ENCODE results near the gene ZSWIM6. TPM values are rescaled to one million over a fixed set of nuclear protein-coding genes. Genes with fewer than 3 reads are reported as not detected.
A peak's percentile ranks its signal among the peaks of the same experiment; 100 is the strongest.

The ZSWIM6 gene
- total RNA-seq, 1 donor from 2014 or later, result 5.7 TPM

DNA sequence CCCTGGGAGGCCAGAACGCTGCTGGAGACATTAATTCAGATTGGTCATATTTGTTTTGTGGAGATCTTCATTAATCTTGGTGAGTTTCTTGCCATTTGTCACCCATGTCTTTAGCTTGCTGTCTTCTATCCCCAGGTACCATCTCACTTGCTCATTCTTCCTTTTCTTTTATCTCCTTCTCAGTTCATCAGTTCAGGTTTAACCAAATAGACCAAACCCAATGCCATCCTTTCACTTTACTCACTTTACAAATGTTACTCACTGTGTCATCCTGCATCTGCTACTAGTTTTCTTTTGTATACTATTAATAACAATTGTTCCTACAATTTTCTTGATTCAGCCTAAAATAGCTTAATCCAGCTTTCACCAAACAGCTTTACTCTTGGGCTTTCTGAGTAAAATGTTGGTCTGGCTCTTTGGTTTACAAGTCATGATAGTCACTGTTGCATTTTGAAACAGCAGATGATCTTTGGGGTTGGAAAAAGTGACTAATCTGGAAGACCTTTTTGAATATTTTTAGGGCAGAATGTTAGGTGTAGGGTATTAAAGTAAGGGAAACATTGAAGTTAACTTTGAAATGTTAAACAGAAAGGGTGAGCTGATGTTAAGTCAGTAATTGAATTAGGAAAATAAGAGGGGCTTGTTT is 246.9 kb downstream of the ZSWIM6 start:
- no peak overlapping the region for H3K27ac ChIP-seq (replicated peaks)
- TF ChIP-seq, protein P1, sequence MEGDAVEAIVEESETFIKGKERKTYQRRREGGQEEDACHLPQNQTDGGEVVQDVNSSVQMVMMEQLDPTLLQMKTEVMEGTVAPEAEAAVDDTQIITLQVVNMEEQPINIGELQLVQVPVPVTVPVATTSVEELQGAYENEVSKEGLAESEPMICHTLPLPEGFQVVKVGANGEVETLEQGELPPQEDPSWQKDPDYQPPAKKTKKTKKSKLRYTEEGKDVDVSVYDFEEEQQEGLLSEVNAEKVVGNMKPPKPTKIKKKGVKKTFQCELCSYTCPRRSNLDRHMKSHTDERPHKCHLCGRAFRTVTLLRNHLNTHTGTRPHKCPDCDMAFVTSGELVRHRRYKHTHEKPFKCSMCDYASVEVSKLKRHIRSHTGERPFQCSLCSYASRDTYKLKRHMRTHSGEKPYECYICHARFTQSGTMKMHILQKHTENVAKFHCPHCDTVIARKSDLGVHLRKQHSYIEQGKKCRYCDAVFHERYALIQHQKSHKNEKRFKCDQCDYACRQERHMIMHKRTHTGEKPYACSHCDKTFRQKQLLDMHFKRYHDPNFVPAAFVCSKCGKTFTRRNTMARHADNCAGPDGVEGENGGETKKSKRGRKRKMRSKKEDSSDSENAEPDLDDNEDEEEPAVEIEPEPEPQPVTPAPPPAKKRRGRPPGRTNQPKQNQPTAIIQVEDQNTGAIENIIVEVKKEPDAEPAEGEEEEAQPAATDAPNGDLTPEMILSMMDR (IDR thresholded peaks at IDR 0.05; ENCODE audit: borderline replicate concordance), result no peak
- H3K4me1 ChIP-seq, result peaks cover 17% of the 10 kb centered on the region
- no peak for DNase-seq
- H3K36me3 ChIP-seq, result no peaks in the 10 kb centered on the region
- no peak overlapping the region for H3K4me3 ChIP-seq
- H3K27me3 ChIP-seq (ENCODE audit: low read depth), result no peaks in the 10 kb centered on the region
- no peaks in the 10 kb centered on the region for H3K9me3 ChIP-seq (replicated peaks)
- intact Hi-C loops (cut with micrococcal nuclease), result no loop called here

DNA sequence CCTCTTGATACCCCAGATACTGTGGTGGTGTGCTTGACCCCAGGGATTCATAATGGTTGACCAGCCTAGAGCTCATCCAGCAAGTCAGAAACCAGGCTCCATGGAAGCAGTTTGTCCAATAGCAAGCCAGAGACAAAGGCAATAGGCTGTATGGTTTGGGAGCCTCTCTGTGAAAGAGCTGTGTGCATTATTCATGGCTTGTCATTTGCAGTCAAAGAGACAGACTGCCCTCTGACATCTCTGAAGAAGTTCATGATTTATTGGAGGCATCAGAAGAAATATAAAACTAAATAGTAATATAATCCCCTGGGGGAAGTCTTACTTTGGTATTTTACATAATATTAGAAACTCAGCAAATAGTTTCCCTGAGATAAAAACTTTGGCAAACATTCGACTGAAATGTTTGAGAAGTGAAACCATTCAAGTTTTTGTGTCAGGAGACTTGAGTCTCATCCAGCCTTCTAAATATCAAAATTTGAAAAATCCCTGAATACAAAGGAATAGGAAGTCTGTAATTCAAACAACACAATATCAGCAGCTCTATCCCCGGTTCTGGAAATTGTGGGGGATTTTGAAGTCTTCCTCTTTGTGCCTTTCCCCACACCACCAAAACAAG is 250.3 kb downstream of the ZSWIM6 start:
- Histone ChIP-seq H3K36me3 (no peaks in the 10 kb centered on the region), H3K4me3 (no peak overlapping the region), H3K27me3 (ENCODE audit: low read depth) (no peaks in the 10 kb centered on the region), H3K27ac (replicated peaks) (peak overlapping the region; percentile 28), H3K9me3 (replicated peaks) (no peaks in the 10 kb centered on the region), H3K4me1 (peaks cover 31% of the 10 kb centered on the region)
- DNase-seq, result no peak
- intact Hi-C loops (cut with micrococcal nuclease), result no loop called here
- TF ChIP-seq, protein P1 (IDR thresholded peaks at IDR 0.05; ENCODE audit: borderline replicate concordance), result no peak

DNA sequence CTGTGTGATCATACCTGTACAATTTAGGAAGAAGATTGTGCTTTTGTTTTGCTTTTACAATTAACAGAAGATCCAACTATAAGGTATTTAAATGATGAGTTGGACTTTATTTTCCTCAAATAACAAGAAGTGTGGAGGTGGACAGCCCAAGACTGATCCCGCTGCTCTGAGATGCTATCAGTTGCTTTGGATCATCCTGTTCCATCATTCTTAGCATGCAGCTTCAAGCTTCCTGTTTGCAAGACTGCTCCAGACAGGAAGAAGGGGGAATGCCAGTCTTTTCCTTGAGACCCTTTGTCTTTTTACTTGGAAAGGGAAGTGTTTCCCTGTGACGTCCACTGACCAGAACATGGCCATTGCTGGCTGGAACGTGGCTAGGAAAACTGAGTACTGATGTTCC is 250.8 kb downstream of the ZSWIM6 start:
- TF ChIP-seq, protein P1 (IDR thresholded peaks at IDR 0.05; ENCODE audit: borderline replicate concordance), result no peak
- Histone ChIP-seq H3K9me3 (replicated peaks) (no peaks in the 10 kb centered on the region), H3K27ac (replicated peaks) (peak overlapping the region; percentile 28), H3K27me3 (ENCODE audit: low read depth) (no peaks in the 10 kb centered on the region), H3K36me3 (no peaks in the 10 kb centered on the region), H3K4me3 (no peak overlapping the region), H3K4me1 (peaks cover 31% of the 10 kb centered on the region)
- intact Hi-C loops (cut with micrococcal nuclease), result no loop called here
- DNase-seq, result no peak

DNA sequence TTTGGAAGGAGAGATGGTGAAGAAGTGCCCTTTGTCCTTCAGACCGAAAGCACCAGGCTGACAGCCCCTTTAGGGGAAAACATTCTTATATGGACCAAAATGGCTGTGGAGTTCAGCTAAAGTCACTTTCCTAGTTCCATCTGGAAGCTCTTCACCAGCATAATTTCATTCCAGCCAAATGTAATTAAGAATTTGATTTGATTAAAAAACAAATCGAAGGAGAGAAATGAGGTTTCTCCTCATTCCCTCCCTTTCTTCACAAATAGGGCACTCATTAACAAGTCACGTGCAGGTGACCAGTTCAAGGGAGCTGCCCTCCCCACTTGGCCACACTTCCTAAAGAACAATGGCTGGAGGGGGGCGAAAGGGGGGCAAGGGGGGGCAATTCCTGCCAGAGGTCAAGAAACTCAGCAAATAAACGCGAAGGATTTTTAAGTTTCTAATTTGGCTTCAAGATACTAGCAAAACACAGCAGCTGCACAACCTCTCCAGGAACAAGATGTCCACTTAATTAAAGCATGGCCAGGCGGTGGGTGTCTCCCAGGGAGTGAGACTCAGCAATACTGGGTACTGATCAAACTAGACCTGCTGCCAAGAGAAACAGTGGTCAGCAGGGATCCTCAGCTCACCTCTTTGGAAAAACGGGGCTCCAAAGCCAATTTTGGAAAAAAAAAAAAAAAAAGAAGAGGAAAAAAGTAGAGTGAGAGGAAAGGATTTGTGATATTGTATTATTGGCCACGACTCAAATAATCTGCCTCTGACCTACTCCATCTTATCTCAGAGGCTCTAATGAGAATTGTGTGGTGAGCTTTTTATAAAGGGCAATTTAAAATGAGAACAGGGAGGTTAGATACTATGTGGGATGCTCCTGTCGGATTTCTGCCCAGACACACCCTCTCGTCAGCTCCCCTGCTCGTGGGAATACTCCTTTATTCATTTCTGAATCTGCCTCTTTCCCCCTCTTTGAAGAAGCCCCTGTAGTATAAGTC is 254.3 kb downstream of the ZSWIM6 start:
- Histone ChIP-seq H3K27me3 (ENCODE audit: low read depth) (no peaks in the 10 kb centered on the region), H3K4me1 (peaks cover 31% of the 10 kb centered on the region), H3K27ac (replicated peaks) (no peak overlapping the region), H3K9me3 (replicated peaks) (no peaks in the 10 kb centered on the region), H3K4me3 (no peak overlapping the region), H3K36me3 (no peaks in the 10 kb centered on the region)
- intact Hi-C loops (cut with micrococcal nuclease), result no loop called here
- TF ChIP-seq, protein P1 (IDR thresholded peaks at IDR 0.05; ENCODE audit: borderline replicate concordance), result no peak
- peak; percentile 18 for DNase-seq

DNA sequence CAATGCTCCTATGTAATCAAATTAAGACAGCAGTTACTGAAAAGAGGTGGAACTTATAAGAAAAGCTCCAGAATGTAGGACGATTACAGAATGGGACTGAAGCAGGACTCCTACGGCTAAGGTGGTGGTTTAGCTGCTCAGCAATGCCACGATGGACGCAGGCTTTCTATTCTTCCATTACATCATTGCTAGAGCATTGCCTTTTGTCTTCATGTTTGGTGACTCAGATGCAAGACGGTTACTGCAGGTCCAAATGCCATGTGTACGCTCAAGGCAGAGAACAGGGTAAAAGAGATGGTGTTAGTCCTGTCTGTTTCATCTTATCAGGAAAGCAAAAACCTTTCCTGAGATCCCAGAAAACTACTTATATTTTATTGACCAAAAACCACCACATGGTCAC is 255.1 kb downstream of the ZSWIM6 start:
- no peaks in the 10 kb centered on the region for H3K9me3 ChIP-seq (replicated peaks)
- no peaks in the 10 kb centered on the region for H3K36me3 ChIP-seq
- H3K27ac ChIP-seq (replicated peaks), result no peak overlapping the region
- intact Hi-C loops (cut with micrococcal nuclease), result no loop called here
- H3K4me1 ChIP-seq, result peaks cover 29% of the 10 kb centered on the region
- H3K27me3 ChIP-seq (ENCODE audit: low read depth), result no peaks in the 10 kb centered on the region
- TF ChIP-seq, protein P1 (IDR thresholded peaks at IDR 0.05; ENCODE audit: borderline replicate concordance), result no peak
- no peak for DNase-seq
- no peak overlapping the region for H3K4me3 ChIP-seq

Measured in left ventricle myocardium inferior (tissue), 1 donor.